ENCODE measurements around the gene MCF2L2.
"Not testable (repeated sequence)": the region's sequence is repeated elsewhere in the genome, so short reads cannot be mapped to it uniquely, and the experiment has no call there.

MCF2L2 gene

GRCh38 chr3:183261151-183261724 lies 167.2 kb downstream of the MCF2L2 start:
- no peak for DNase-seq

DNA sequence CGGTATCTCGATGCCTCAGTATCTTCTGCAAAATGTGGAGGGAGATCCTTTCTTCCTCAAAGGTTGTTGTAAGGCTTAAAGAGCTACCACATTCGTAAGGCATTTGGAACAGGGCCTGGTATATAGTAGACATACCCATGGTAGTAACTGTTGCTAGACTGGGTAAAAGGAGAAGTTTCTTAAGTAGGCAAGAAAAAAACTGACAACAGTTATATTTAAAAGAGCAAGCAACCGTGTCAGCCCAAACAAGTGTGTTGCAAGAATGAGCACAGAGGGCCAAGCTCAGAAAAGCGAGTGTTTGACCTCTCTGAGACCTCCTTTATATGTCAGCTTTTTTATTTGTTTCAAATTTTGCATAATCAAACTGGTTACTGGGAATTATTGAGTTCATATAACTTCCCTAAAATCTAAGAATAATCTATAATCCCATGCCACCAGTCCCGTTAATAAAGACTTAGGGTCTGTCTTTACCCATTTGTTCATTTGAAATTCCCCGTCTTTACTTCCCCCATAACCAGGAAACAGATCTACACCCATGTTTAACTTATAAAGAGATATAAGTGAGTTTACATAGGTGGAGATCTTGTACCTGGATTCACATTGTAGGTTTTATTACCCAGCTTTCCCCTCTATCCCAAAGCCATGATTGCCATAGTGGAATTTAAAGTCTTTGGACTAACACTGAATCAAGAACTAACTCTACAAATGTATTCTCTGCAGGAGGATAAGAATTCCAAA lies 168.1 kb downstream of the MCF2L2 start:
- DNase-seq = no peak

DNA sequence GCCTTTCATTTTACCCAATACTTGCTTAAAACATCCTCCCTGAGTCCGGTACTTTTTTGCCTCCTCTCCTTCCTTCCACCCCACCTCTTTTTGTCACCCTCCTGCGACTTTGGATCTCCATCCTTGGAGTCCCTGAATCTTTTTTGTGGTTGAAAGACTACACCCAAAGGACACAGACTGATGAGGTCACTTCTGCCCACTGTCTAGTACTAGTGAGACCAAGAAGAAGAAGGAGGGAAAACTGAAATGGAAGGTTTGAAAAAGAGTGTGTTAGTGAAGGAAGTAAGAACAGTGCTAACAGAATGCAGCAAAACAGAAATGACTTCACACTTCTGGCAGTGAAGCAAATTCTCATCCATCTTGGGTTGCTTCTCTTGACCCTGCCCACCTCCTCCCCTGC lies 168.8 kb downstream of the MCF2L2 start:
- DNase-seq = no peak

- DNase-seq = no peak
Observed at GRCh38 chr3:183259087-183259486, 169.3 kb downstream of the MCF2L2 start.

GRCh38 chr3:183255348-183255730 lies 173.1 kb downstream of the MCF2L2 start:
- no peak for DNase-seq

GRCh38 chr3:183254487-183255347 lies 173.7 kb downstream of the MCF2L2 start:
- DNase-seq = no peak

DNA sequence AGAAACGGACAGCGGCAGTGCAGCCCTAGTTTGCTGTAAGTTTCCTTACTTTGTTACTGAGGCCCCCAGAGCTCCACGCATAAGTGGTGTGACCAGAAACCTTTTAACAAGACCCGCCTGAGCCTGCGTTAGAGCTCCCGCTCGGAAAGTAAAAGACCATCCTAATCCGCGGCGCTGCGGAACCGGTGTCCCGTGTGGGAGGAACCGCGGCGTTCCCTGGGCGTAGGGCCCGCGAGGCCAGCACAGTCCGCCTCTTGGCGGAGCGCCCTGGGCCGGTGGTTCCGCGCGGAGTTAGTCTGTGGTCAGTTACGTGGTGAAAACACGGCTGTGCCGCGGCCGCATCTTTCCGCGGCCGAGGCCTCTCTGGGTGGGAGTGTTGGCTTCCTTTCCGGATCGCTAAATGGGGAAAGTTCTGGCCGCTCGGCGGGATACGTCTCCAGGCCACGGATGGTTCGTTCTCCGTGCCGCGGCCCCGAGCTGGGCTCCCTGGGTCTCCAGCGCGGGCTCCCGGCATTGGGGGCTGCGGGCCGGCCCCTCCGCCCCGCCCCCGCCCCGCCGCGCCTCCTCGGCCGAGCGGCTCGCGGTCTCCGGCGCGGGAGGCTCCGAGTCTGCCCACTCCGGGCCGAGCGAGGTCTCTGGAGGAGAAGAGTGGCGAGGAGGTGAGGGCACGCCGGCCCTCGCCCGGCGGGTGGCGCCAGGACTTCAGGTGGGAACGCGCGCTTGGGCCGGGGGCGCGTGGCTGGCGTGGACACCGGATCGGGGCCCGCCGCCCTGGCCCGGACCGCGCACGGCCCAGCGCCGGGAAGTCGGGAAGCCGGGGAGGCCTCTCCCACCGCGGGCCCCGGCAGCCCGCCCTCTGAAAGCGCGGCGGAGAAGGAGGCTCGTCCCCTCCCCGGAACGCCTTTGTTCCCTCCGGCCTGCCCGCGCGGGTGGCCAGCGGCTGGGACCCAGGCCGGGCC lies 174.6 kb downstream of the MCF2L2 start:
- DNase-seq = peak; percentile 34

GRCh38 chr3:183252973-183253527 lies 175.4 kb downstream of the MCF2L2 start, which contains the start of gene B3GNT5:
TSS of gene B3GNT5 (plus strand) at chr3:183253253. CDS start at chr3:183269799, 16,546 bp downstream.
- DNase-seq = peak; percentile 44

DNA sequence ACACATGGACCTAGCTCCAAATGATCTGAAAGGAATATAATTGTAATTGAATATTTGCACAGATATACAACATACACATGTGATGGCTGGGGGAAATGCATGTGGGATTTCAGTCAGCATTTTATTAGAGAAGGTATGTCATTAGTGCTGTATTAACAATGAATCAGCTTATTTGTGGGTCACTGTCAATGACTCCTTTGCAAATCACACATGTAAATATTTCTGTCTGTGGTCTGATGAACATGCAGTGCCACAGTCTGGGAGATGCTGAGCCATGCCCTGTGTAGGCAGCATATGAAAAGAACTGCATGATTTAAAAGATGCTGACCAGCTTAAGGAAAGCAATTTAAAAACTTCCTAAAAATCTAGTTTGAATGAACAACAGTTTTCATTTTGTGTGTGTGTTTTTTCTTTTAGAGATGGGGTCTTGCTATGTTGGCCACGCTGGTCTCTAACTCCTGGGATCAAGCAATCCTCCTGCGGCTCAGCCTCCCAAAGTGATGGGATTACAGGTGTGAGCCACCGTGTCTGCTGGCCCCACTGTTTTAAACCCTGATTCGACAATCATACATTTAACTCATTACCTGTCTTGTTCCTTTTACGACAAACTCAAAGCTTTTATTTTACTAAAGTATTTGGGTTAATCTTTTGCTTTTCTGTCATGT lies 176.2 kb downstream of the MCF2L2 start:
- no peak for DNase-seq

- DNase-seq = no peak
Observed at GRCh38 chr3:183249006-183249718, 179.3 kb downstream of the MCF2L2 start.

GRCh38 chr3:183247011-183247589 lies 181.3 kb downstream of the MCF2L2 start:
- DNase-seq = no peak

DNA sequence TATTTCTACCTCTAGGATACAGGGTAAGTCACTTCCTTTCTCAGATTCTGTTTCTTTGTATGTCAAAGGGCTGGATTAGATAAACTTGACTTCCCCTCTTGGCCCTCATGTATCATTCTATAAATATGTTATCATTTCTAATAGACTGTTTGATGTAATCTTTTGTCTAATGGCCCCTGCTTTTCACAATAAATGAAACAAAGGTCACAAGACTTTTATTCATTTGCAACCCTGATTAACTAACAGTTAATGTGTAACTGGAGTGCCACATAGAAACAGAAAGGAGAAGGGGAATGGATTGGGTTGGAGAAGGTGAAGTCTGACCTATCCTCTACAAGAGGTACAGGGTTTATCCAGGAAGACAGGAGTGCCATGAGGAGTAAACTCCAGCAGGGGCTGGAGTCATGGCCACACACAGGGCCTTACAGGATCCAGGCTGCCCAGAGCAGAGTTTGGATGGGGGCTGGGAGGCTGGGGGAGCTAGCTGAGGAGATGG lies 183.4 kb downstream of the MCF2L2 start:
- DNase-seq = no peak

GRCh38 chr3:183244219-183244618 lies 184.2 kb downstream of the MCF2L2 start:
- no peak for DNase-seq

DNA sequence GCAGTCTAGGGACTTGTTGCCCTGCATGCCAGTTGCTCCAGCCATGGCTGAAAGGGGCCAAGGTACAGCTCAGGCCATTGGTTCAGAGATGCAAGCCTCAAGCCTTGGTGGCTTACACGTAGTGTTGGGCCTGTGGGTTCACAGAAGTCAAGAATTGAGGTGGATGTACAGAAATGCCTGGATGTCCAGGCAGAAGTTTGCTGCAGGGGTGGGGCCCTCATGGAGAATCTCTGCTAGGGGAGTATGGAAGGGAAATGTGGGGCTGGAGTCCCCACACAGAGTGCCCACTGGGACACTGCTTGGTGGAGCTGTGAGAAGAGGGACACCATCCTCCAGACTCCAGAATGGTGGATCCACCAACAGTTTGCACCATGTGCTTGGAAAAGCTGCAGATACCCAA lies 186.0 kb downstream of the MCF2L2 start:
- DNase-seq = no peak

DNA sequence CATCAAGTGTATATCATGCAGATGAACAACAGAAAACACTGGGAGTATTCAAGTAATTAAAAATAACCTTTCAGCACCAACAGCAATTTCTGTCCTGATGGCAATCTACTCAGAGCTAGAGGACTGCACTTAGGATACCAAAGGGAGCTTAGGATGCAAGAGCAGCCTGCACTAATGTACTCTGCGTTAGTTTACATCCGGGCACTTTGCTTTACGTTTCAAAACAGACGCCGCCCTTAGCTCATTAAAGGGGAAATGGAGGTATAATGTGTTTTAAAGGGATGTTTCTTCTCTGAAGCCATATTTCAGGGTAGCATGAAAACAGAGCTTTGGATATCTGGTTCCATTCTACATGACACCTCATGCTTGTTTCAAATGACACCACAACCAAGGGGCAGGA lies 189.4 kb downstream of the MCF2L2 start:
- DNase-seq = no peak

GRCh38 chr3:183233966-183234365 lies 194.5 kb downstream of the MCF2L2 start:
- no peak for DNase-seq

GRCh38 chr3:183230826-183231225 lies 197.6 kb downstream of the MCF2L2 start:
- no peak for DNase-seq

GRCh38 chr3:183230251-183230650 lies 198.2 kb downstream of the MCF2L2 start:
- not testable (repeated sequence) for DNase-seq

GRCh38 chr3:183229178-183229577 lies 199.2 kb downstream of the MCF2L2 start:
- no peak for DNase-seq

GRCh38 chr3:183227586-183227985 lies 200.8 kb downstream of the MCF2L2 start:
- no peak for DNase-seq

All from CD4-positive, alpha-beta T cell treated with Interleukin-6 for 4 hours (primary cell).